Transverse colon (tissue), 4 donors: Measurements from ENCODE around the gene MYO5B. TPM values are rescaled to one million over a fixed set of nuclear protein-coding genes. Genes with fewer than 3 reads are reported as not detected.
"Not testable (repeated sequence)": the region's sequence is repeated elsewhere in the genome, so short reads cannot be mapped to it uniquely, and the experiment has no call there.

ENCODE experiments used
- DNase-seq: peaks from one replicate; pipeline ENCODE4 v3.0.0-alpha.2; 2019
- H3K27ac ChIP-seq, 4 donors: fragments of 200-600 bp; sonication (generic); 2 replicates each; pipeline ENCODE4 v1.5.1; 2016 to 2018; ENCODE audit warnings: inconsistent platforms in 4 of 4
- H3K27me3 ChIP-seq: fragments of 200-600 bp; sonication (generic); 2 replicates; pipeline ENCODE4 v1.5.1; 2017; ENCODE audit warnings: inconsistent platforms
- H3K36me3 ChIP-seq, 4 donors: fragments of 200-600 bp; sonication (generic); 2 replicates each; pipeline ENCODE4 v1.5.1; 2017 to 2019; ENCODE audit warnings: inconsistent platforms in 4 of 4
- H3K4me1 ChIP-seq, 4 donors: fragments of 200-600 bp; sonication (generic); 2 replicates each; pipeline ENCODE4 v1.5.1; 2017 to 2020; ENCODE audit warnings: inconsistent platforms in 4 of 4
- H3K4me3 ChIP-seq, 4 donors: fragments of 200-600 bp; sonication (generic); 1 replicate in 1 of 4; 2 replicates in 3 of 4; pipeline versions ENCODE4 v1.5.1 to v1.6.1; 2017 to 2019; ENCODE audit warnings: inconsistent platforms in 4 of 4
- H3K9me3 ChIP-seq, 2 donors: fragments of 200-600 bp; sonication (generic); 2 replicates each; pipeline ENCODE4 v1.5.1; 2017 to 2019; ENCODE audit warnings: inconsistent platforms in 2 of 2
- CTCF ChIP-seq, 5 experiments: fragments of 200-600 bp in 3 of 5; fragments of 450-650 bp in 2 of 5; sonication (generic) in 3 of 5; IDR thresholded peaks; 1 replicate in 2 of 5; 2 replicates in 3 of 5; pipeline ENCODE4 v1.5.1; 2016 to 2017; ENCODE audit warnings: antibody characterized with exemption in 5 of 5, inconsistent platforms in 3 of 5, mild to moderate bottlenecking in 2 of 5, moderate library complexity in 1 of 5
- EP300 ChIP-seq: sonication (generic); formaldehyde crosslinking; IDR thresholded peaks from one replicate; pipeline ENCODE4 v1.6.1; 2017; ENCODE audit warnings: antibody characterized with exemption, low read depth
- POLR2A ChIP-seq: fragments of 450-650 bp; IDR thresholded peaks from one replicate; pipeline ENCODE4 v1.6.1; 2016; ENCODE audit warnings: antibody characterized with exemption, mild to moderate bottlenecking, moderate library complexity
- POLR2AphosphoS5 ChIP-seq, 3 donors: sonication (generic); formaldehyde crosslinking; IDR thresholded peaks; one replicate each; pipeline ENCODE4 v1.6.1; 2016; ENCODE audit warnings: antibody characterized with exemption in 3 of 3
- WGBS, 2 donors: methylation state at CpG; one replicate each; pipeline ENCODE4 v1.1.5; 2018; ENCODE audit warnings: low coverage in 1 of 2; 5-methylcytosine and 5-hydroxymethylcytosine counted together
- in situ Hi-C, 4 donors: fragments of 200-750 bp; cut with MboI; loops; one replicate each; pipeline versions ENCODE4 v1.15.0 to v1.15.1; 2017; ENCODE audit warnings: low sequenced_read_pairs in 3 of 4, low pct_ligation_motif_present in 1 of 4, low pct_unique_long_range_greater_than_20kb in 1 of 4
- intact Hi-C: fragments of 100-400 bp; cut with DNase I; formaldehyde crosslinking; loops from one replicate; pipeline ENCODE4 v1.15.1; 2023; ENCODE audit warnings: low total_unique reads
- total RNA-seq, 4 donors: library from RNA; depleted of rRNA; stranded (reverse); fragments of >200 nt; gene quantifications; one replicate each; pipeline ENCODE4 v1.1.0, GENCODE V29; 2016

Gene MYO5B
- total RNA-seq, 4 donors from 2014 or later = 96.7 to 144 (median 114) TPM

- 90 to 100% methylated on average over 5 of the region's 5 CpGs for WGBS, 2 donors
- H3K9me3 ChIP-seq = no peaks in the 10 kb centered on the region
- no peak overlapping the region for H3K27ac ChIP-seq
- no peak overlapping the region for H3K4me3 ChIP-seq
- H3K4me1 ChIP-seq = no peaks in the 10 kb centered on the region
- TF ChIP-seq POLR2A (no peak), CTCF (IDR thresholded peaks at IDR 0.05) (no peak), EP300 (no peak), POLR2AphosphoS5 (IDR thresholded peaks at IDR 0.05) (no peak)
- no peak for DNase-seq
- intact Hi-C loops (no loop called here), in situ Hi-C loops (no loop called here)
- H3K27me3 ChIP-seq = no peaks in the 10 kb centered on the region
- peaks cover 0 to 11% (median 0%) of the 10 kb centered on the region in 4 donors for H3K36me3 ChIP-seq
Measured at GRCh38 chr18:49804096-49804495, 390.9 kb downstream of the MYO5B start.

- 93 to 100% methylated on average over 1 to 4 of the region's 4 CpGs for whole genome bisulfite sequencing, 2 donors
- DNase-seq = no peak
- no peak overlapping the region for H3K27ac ChIP-seq
- H3K9me3 ChIP-seq = no peaks in the 10 kb centered on the region
- no peaks in the 10 kb centered on the region for H3K27me3 ChIP-seq
- in situ Hi-C loops (no loop called here), intact Hi-C loops (no loop called here)
- TF ChIP-seq POLR2A = no peak
- no peak for TF ChIP-seq CTCF (IDR thresholded peaks at IDR 0.05)
- no peak for TF ChIP-seq POLR2AphosphoS5 (IDR thresholded peaks at IDR 0.05)
- TF ChIP-seq EP300 = no peak
- peaks cover 0 to 11% (median 0%) of the 10 kb centered on the region in 4 donors for H3K36me3 ChIP-seq
- H3K4me3 ChIP-seq = no peak overlapping the region
- no peaks in the 10 kb centered on the region for H3K4me1 ChIP-seq
Measured at GRCh38 chr18:49802623-49803022, 392.3 kb downstream of the MYO5B start.

GRCh38 chr18:49800491-49800890 lies 394.5 kb downstream of the MYO5B start:
- intact Hi-C loops, DNase-seq, in situ Hi-C loops, H3K4me3 ChIP-seq, H3K27ac ChIP-seq, H3K4me1 ChIP-seq, H3K27me3 ChIP-seq, H3K9me3 ChIP-seq: not testable (repeated sequence)
- 98 to 100% methylated on average over 1 to 5 of the region's 5 CpGs for WGBS, 2 donors
- H3K36me3 ChIP-seq = peaks cover 0 to 18% (median 5%) of the 10 kb centered on the region in 4 donors

GRCh38 chr18:49799806-49800205 lies 395.1 kb downstream of the MYO5B start:
- H3K36me3 ChIP-seq = peaks cover 0 to 25% (median 5%) of the 10 kb centered on the region in 4 donors
- WGBS, 2 donors = 94% methylated on average over 17 of the region's 29 CpGs; no CpG with 5 or more reads in 1 of the 2 donors
- in situ Hi-C loops, H3K4me1 ChIP-seq, H3K27me3 ChIP-seq, DNase-seq, H3K9me3 ChIP-seq, H3K27ac ChIP-seq, H3K4me3 ChIP-seq, intact Hi-C loops: not testable (repeated sequence)

- Histone ChIP-seq H3K4me3 (no peak overlapping the region), H3K4me1 (no peaks in the 10 kb centered on the region), H3K27me3 (no peaks in the 10 kb centered on the region), H3K9me3 (no peaks in the 10 kb centered on the region), H3K36me3 (peaks cover 0 to 42% (median 6%) of the 10 kb centered on the region in 4 donors), H3K27ac (no peak overlapping the region)
- TF ChIP-seq POLR2A = no peak
- TF ChIP-seq POLR2AphosphoS5 (IDR thresholded peaks at IDR 0.05) = no peak
- TF ChIP-seq EP300 = no peak
- TF ChIP-seq CTCF (IDR thresholded peaks at IDR 0.05) = no peak
- DNase-seq = no peak
- in situ Hi-C loops (no loop called here), intact Hi-C loops (no loop called here)
- 96 to 100% methylated on average over 4 of the region's 4 CpGs for WGBS, 2 donors
Measured at GRCh38 chr18:49798001-49798400, 396.9 kb downstream of the MYO5B start.
